Neutrophil (primary cell): ENCODE results near the gene FBRSL1.

Source experiments
- H3K27ac ChIP-seq: fragments of 200-600 bp; sonication (generic); 2 replicates; pipeline ENCODE4 v1.5.1; 2016; ENCODE audit warnings: mild to moderate bottlenecking, moderate library complexity
- H3K27me3 ChIP-seq: fragments of 200-600 bp; sonication (generic); 2 replicates; pipeline ENCODE4 v1.6.0; 2016; ENCODE audit warnings: mild to moderate bottlenecking
- H3K36me3 ChIP-seq: fragments of 200-600 bp; sonication (generic); 2 replicates; pipeline ENCODE4 v1.5.1; 2017
- H3K4me1 ChIP-seq, 2 experiments: fragments of 200-600 bp in 1 of 2; sonication (generic) in 1 of 2; 1 replicate in 1 of 2; 2 replicates in 1 of 2; pipeline versions ENCODE4 v1.5.1 to v1.6.1; 2013 to 2016; ENCODE audit warnings: low read depth in 1 of 2, low read length in 1 of 2, mild to moderate bottlenecking in 1 of 2, moderate library complexity in 1 of 2; ENCODE audit not compliant: control insufficient read depth in 1 of 2, insufficient read depth in 1 of 2
- H3K4me3 ChIP-seq, 2 experiments: fragments of 200-600 bp in 1 of 2; sonication (generic) in 1 of 2; 1 replicate in 1 of 2; 2 replicates in 1 of 2; pipeline ENCODE4 v1.5.1; 2013 to 2016; ENCODE audit warnings: low read depth in 1 of 2, low read length in 1 of 2, mild to moderate bottlenecking in 1 of 2, moderate library complexity in 1 of 2
- H3K9me3 ChIP-seq: fragments of 200-600 bp; sonication (generic); 2 replicates; pipeline ENCODE4 v1.5.1; 2016
- TF ChIP-seq, protein P1 (sequence below): fragments of 200-600 bp; sonication (generic); IDR thresholded peaks from 2 replicates; pipeline ENCODE4 v1.5.1; 2016; ENCODE audit warnings: antibody characterized with exemption

Gene FBRSL1

GRCh38 chr12:132534076-132534475, 44.1 kb downstream of the FBRSL1 start:
- H3K4me1 ChIP-seq = no peaks in the 10 kb centered on the region
- H3K36me3 ChIP-seq = peaks cover 10% of the 10 kb centered on the region
- H3K4me3 ChIP-seq = no peak overlapping the region
- TF ChIP-seq, protein P1, sequence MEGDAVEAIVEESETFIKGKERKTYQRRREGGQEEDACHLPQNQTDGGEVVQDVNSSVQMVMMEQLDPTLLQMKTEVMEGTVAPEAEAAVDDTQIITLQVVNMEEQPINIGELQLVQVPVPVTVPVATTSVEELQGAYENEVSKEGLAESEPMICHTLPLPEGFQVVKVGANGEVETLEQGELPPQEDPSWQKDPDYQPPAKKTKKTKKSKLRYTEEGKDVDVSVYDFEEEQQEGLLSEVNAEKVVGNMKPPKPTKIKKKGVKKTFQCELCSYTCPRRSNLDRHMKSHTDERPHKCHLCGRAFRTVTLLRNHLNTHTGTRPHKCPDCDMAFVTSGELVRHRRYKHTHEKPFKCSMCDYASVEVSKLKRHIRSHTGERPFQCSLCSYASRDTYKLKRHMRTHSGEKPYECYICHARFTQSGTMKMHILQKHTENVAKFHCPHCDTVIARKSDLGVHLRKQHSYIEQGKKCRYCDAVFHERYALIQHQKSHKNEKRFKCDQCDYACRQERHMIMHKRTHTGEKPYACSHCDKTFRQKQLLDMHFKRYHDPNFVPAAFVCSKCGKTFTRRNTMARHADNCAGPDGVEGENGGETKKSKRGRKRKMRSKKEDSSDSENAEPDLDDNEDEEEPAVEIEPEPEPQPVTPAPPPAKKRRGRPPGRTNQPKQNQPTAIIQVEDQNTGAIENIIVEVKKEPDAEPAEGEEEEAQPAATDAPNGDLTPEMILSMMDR = no peak
- no peaks in the 10 kb centered on the region for H3K9me3 ChIP-seq
- no peaks in the 10 kb centered on the region for H3K27me3 ChIP-seq
- no peak overlapping the region for H3K27ac ChIP-seq

- TF ChIP-seq, protein P1 = no peak
- no peak overlapping the region for H3K4me3 ChIP-seq
- H3K4me1 ChIP-seq = no peaks in the 10 kb centered on the region
These were observed 45.1 kb downstream of the FBRSL1 start for GRCh38 chr12:132535019-132535418.

GRCh38 chr12:132536102-132536876, 46.3 kb downstream of the FBRSL1 start:
- H3K36me3 ChIP-seq = peaks cover 7% of the 10 kb centered on the region
- no peaks in the 10 kb centered on the region for H3K27me3 ChIP-seq
- TF ChIP-seq, protein P1 = no peak

More at GRCh38 chr12:132535019-132535418, 45.1 kb downstream of the FBRSL1 start:
- Histone ChIP-seq H3K27ac (no peak overlapping the region), H3K27me3 (no peaks in the 10 kb centered on the region), H3K36me3 (peaks cover 7% of the 10 kb centered on the region), H3K9me3 (no peaks in the 10 kb centered on the region)

DNA sequence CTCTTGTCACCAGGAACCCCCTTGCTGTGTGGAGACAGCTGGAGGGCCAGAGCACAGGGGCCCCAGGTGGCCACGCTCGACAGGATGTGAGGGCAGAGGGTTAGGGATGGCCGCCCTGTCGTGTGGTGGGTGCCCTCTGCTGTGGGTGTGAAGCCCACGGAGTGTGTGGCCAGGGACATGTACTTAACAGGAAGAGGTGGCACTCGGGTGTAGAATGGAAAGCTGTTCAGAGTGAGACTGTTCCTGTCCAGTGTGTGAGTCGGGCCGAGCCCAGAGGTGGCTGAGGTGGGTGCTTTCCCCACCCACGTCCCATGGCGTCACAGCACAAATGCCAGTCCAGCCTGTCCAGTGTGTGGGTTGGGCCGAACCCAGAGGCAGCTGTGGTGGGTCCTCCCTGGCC, 47.1 kb downstream of the FBRSL1 start:
- no peaks in the 10 kb centered on the region for H3K27me3 ChIP-seq
- H3K27ac ChIP-seq = no peak overlapping the region
- no peak overlapping the region for H3K4me3 ChIP-seq
- TF ChIP-seq, protein P1 = no peak
- H3K36me3 ChIP-seq = peaks cover 7% of the 10 kb centered on the region
- no peaks in the 10 kb centered on the region for H3K4me1 ChIP-seq
- H3K9me3 ChIP-seq = no peaks in the 10 kb centered on the region

More at GRCh38 chr12:132536102-132536876, 46.3 kb downstream of the FBRSL1 start:
- Histone ChIP-seq H3K27ac (no peak overlapping the region), H3K4me1 (no peaks in the 10 kb centered on the region), H3K9me3 (no peaks in the 10 kb centered on the region), H3K4me3 (no peak overlapping the region)

DNA sequence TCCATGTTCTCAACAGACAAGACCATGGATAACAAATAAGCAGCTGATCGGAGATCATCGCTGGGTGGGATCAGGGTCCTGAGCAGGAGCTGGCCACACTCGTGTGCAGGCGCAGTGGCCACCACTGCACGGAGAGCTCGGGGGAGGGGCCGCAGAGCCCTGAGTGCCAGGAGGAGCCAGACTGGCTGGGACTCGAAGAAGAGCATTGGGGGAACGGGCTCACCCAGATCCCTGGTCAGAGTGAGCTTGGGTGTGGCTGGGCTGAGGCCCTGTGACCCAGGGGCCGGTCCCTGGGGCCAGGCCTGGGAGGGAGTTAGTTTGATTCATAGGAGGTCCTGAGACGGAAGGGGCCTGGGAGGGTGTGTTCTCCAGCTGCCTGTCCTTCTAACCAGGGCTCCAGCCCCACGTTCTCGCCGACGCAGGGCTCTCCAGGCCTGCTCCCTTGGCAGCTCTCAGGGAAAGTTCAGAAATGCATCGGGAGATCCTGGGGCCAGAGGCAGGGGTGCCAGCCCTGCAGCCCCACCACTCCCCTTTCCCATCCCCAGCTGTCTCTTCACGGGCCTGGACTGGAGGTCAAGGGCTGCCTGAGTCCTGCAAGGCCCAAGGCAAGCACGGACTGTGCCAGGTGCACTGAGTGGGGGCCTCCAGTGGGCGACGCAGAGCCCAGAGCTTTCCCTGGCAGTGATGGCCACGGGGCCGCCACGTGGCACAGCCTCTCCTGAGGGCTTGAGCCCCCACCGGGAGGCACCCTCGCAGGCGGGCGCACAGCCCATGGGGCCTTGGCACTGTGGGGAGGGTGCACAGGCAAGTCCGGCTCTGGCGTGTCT, 48.1 kb downstream of the FBRSL1 start:
- no peak overlapping the region for H3K27ac ChIP-seq
- H3K9me3 ChIP-seq = no peaks in the 10 kb centered on the region
- H3K4me1 ChIP-seq = no peaks in the 10 kb centered on the region
- H3K27me3 ChIP-seq = no peaks in the 10 kb centered on the region
- peaks cover 7% of the 10 kb centered on the region for H3K36me3 ChIP-seq
- H3K4me3 ChIP-seq = no peak overlapping the region
- TF ChIP-seq, protein P1 = no peak
